Measurements from ENCODE around the gene ELL. TPM values are rescaled to one million over a fixed set of nuclear protein-coding genes. Genes with fewer than 3 reads are reported as not detected.

ELL gene
- total RNA-seq, 2 experiments from 2014 or later, result 14.1 TPM

DNA sequence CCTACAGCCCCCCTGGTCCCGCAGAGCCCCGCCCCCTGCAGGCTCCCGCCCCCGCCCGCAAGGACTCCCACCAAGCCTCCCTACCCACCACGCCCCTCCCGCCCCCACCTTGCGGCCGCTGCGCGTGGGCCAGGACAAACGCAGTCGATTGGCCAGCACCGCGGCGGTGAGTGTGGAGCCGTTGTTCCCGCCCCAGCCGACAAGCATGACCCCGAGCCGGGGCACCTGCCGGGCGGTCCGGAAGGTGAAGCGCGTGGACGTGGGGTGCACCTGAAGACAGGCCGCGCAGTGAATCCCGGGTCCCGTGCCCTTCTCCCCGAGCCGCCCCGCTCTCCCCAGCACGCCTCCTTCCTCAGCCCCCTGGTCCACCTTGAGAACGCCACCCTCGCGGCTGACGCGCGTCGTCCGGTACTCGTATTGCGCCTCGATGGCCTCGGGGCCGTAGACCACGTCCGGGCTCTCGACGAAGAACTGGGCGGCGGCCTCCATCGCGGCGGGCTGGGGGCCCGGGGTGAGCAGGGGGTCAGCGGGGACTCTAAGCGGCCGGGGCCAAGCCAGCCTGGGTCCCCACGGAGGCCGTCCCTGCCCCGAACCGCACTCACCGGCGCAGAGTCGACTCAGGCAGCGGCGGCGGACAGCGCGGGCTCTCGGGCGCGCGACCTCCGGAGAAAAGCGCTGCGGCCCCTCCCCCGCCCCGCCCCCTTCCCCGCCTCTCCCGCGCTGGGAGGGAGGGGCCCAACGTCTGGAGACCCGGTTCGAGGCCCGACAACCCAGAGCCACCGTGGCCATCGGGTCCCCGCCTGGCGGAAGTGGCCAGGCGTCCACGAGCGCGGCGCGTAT is 84.2 kb downstream of the ELL start, which contains the start of gene ISYNA1:
Gene ISYNA1, minus strand, starts transcription at position 643 of the 840 bp plus-strand sequence. Its CDS starts 154 bp downstream, at position 489.
- CTCF ChIA-PET, result interaction anchor here (3.6 kb wide), 1 partner anchor 13 kb away, joined by 16 read pairs; no protein-coding TSS in a partner anchor
- Mint-ChIP-seq H3K36me3 (ENCODE audit: low read depth) (peaks cover 5% of the 10 kb centered on the region), H3K4me1 (ENCODE audit: low read depth) (peaks cover 32% of the 10 kb centered on the region), H3K4me3 (peak within 1 kb of the TSS; percentile 54), H3K27ac (no peak within 1 kb of the TSS), H3K27me3 (ENCODE audit: low read depth) (no peaks in the 10 kb centered on the region), H3K9me3 (peaks cover 3% of the 10 kb centered on the region)
- intact Hi-C loops (cut with micrococcal nuclease), result no loop called here
- peak; percentile 31 for DNase-seq

GRCh38 chr19:18436671-18437490 is 85.0 kb downstream of the ELL start:
- H3K9me3 Mint-ChIP-seq, result no peaks in the 10 kb centered on the region
- H3K36me3 Mint-ChIP-seq (ENCODE audit: low read depth), result peaks cover 2% of the 10 kb centered on the region
- H3K4me3 Mint-ChIP-seq, result peak overlapping the region; percentile 57
- intact Hi-C loops (cut with micrococcal nuclease), result no loop called here
- peaks cover 28% of the 10 kb centered on the region for H3K4me1 Mint-ChIP-seq (ENCODE audit: low read depth)
- peak; percentile 65 for DNase-seq
- no peaks in the 10 kb centered on the region for H3K27me3 Mint-ChIP-seq (ENCODE audit: low read depth)
- CTCF ChIA-PET, result interaction anchor here (0.8 kb wide), 1 partner anchor 18 kb away, joined by 3 read pairs; the partner anchor contains the start of gene SSBP4
- H3K27ac Mint-ChIP-seq, result no peak overlapping the region

- Mint-ChIP-seq H3K4me3 (peak overlapping the region; percentile 57), H3K27me3 (ENCODE audit: low read depth) (no peaks in the 10 kb centered on the region), H3K4me1 (ENCODE audit: low read depth) (peaks cover 24% of the 10 kb centered on the region), H3K27ac (no peak overlapping the region), H3K36me3 (ENCODE audit: low read depth) (peaks cover 2% of the 10 kb centered on the region), H3K9me3 (no peaks in the 10 kb centered on the region)
- no peak for DNase-seq
- CTCF ChIA-PET, result interaction anchor here (0.8 to 1.3 kb wide), 2 partner anchors 15 to 17 kb away, joined by 3 to 4 read pairs; partner anchors contain the start of gene SSBP4
- intact Hi-C loops (cut with micrococcal nuclease), result no loop called here
These were observed 85.8 kb downstream of the ELL start for GRCh38 chr19:18435842-18436670.

DNA sequence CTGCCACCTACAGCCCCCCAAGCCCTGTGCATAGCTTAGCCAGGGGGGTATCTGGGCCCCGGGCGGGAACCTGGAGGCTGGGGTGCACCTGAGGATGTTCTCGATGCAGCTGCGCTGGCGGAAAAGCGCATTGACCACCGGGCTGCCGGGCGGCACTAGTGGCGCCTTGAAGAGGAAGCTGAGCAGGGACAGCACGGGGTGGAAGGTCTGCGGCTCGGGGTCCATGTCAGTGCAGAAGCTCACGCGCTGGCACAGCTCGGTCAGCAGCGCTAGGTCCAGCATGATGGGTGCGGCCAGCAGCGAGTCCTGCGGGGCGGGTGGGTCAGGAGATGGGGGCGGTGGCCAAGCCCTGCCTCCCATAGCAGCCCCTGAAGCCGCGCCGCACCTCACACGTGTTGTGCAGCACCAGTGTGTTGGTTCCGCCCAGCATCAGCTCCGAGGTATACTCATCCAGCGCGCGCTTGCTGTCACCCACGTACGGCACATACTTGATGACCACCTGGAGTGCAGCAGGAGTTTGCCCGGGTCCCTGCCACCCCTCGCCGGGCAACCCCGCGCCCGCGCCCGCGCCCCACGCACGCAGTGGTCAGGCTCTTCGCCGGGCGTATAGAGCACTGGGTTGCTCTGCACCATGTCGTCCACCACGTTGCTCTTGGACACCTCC is 86.6 kb downstream of the ELL start:
- Mint-ChIP-seq H3K27me3 (ENCODE audit: low read depth) (no peaks in the 10 kb centered on the region), H3K9me3 (no peaks in the 10 kb centered on the region), H3K36me3 (ENCODE audit: low read depth) (peaks cover 2% of the 10 kb centered on the region), H3K27ac (no peak overlapping the region), H3K4me3 (peak overlapping the region; percentile 9), H3K4me1 (ENCODE audit: low read depth) (peaks cover 21% of the 10 kb centered on the region)
- intact Hi-C loops (cut with micrococcal nuclease), result no loop called here
- CTCF ChIA-PET, result interaction anchor here (1.3 kb wide), 1 partner anchor 16 kb away, joined by 4 read pairs; no protein-coding TSS in a partner anchor
- no peak for DNase-seq

- H3K4me3 Mint-ChIP-seq, result peak overlapping the region; percentile 15
- H3K9me3 Mint-ChIP-seq, result no peaks in the 10 kb centered on the region
- H3K36me3 Mint-ChIP-seq (ENCODE audit: low read depth), result peaks cover 2% of the 10 kb centered on the region
- intact Hi-C loops (cut with micrococcal nuclease), result no loop called here
- no peak overlapping the region for H3K27ac Mint-ChIP-seq
- no peak for DNase-seq
- no peaks in the 10 kb centered on the region for H3K27me3 Mint-ChIP-seq (ENCODE audit: low read depth)
- H3K4me1 Mint-ChIP-seq (ENCODE audit: low read depth), result peaks cover 25% of the 10 kb centered on the region
- CTCF ChIA-PET, result no interaction called here
These were observed 87.3 kb downstream of the ELL start for GRCh38 chr19:18434411-18435175.

DNA sequence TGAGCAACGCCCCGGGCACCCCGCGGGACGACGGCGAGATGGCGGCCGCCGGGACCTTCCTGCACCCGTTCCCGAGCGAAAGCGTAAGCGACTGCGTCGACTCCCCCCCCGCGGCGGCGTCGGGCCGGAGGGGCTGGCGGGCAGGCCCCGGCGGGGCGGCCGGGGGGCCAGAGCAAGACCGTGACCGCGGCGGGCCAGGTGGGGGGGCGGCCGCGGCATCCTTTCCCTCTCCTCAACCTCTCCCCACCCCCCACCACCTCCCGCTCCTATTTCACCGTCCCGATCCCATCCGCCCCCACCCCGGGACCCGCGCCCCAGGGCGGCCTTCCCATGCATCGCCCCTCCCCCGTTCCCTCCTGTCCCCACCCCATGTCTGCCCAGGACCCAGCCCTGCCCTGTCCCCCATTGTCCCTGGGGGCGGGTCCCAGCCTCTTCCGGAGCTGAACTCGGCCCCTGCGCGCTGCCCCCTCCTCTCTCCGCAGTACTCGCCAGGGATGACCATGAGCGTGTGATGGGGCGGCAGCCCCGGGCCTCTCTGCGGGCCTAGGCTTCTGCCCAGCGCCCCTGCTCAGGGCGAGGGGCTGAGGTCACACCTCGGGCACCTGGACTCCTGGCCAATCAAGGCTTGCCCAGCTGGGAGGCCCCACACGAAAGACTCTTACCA is 88.0 kb downstream of the ELL start:
- CTCF ChIA-PET, result no interaction called here
- no peaks in the 10 kb centered on the region for H3K27me3 Mint-ChIP-seq (ENCODE audit: low read depth)
- no peaks in the 10 kb centered on the region for H3K9me3 Mint-ChIP-seq
- DNase-seq, result no peak
- peaks cover 26% of the 10 kb centered on the region for H3K4me1 Mint-ChIP-seq (ENCODE audit: low read depth)
- peaks cover 2% of the 10 kb centered on the region for H3K36me3 Mint-ChIP-seq (ENCODE audit: low read depth)
- intact Hi-C loops (cut with micrococcal nuclease), result no loop called here
- no peak overlapping the region for H3K27ac Mint-ChIP-seq
- peak overlapping the region; percentile 15 for H3K4me3 Mint-ChIP-seq

GRCh38 chr19:18433015-18433691 is 88.7 kb downstream of the ELL start:
- CTCF ChIA-PET, result no interaction called here
- Mint-ChIP-seq H3K9me3 (no peaks in the 10 kb centered on the region), H3K27me3 (ENCODE audit: low read depth) (no peaks in the 10 kb centered on the region), H3K4me3 (no peak overlapping the region), H3K4me1 (ENCODE audit: low read depth) (peaks cover 26% of the 10 kb centered on the region), H3K27ac (no peak overlapping the region), H3K36me3 (ENCODE audit: low read depth) (peaks cover 2% of the 10 kb centered on the region)
- no peak for DNase-seq
- intact Hi-C loops (cut with micrococcal nuclease), result no loop called here

GRCh38 chr19:18432275-18433014 is 89.4 kb downstream of the ELL start:
- intact Hi-C loops (cut with micrococcal nuclease), result no loop called here
- peaks cover 26% of the 10 kb centered on the region for H3K4me1 Mint-ChIP-seq (ENCODE audit: low read depth)
- peaks cover 2% of the 10 kb centered on the region for H3K36me3 Mint-ChIP-seq (ENCODE audit: low read depth)
- CTCF ChIA-PET, result interaction anchor here (0.7 kb wide), 1 partner anchor 157 kb away, joined by 3 read pairs; no protein-coding TSS in a partner anchor
- no peak for DNase-seq
- H3K4me3 Mint-ChIP-seq, result no peak overlapping the region
- no peaks in the 10 kb centered on the region for H3K9me3 Mint-ChIP-seq
- no peak overlapping the region for H3K27ac Mint-ChIP-seq
- no peaks in the 10 kb centered on the region for H3K27me3 Mint-ChIP-seq (ENCODE audit: low read depth)

- intact Hi-C loops (cut with micrococcal nuclease), result no loop called here
- Mint-ChIP-seq H3K4me1 (ENCODE audit: low read depth) (peaks cover 26% of the 10 kb centered on the region), H3K4me3 (no peak overlapping the region), H3K27me3 (ENCODE audit: low read depth) (no peaks in the 10 kb centered on the region), H3K27ac (no peak overlapping the region), H3K9me3 (no peaks in the 10 kb centered on the region), H3K36me3 (ENCODE audit: low read depth) (peaks cover 2% of the 10 kb centered on the region)
- CTCF ChIA-PET, result interaction anchor here (0.7 kb wide), 1 partner anchor 158 kb away, joined by 3 read pairs; no protein-coding TSS in a partner anchor
- no peak for DNase-seq
These were observed 90.3 kb downstream of the ELL start for GRCh38 chr19:18431351-18432197.
